SH-SY5Y (cell line): Measurements from ENCODE around the gene HMCN2.

Experiments
- GATA2 ChIP-seq: IDR thresholded peaks from 2 replicates; pipeline ENCODE4 v1.6.1; 2011; ENCODE audit warnings: mild to moderate bottlenecking, low read depth, low read length
- GATA3 ChIP-seq: IDR thresholded peaks from 2 replicates; pipeline ENCODE4 v1.6.1; 2011; ENCODE audit warnings: low read depth, mild to moderate bottlenecking, low read length, moderate library complexity

DNA sequence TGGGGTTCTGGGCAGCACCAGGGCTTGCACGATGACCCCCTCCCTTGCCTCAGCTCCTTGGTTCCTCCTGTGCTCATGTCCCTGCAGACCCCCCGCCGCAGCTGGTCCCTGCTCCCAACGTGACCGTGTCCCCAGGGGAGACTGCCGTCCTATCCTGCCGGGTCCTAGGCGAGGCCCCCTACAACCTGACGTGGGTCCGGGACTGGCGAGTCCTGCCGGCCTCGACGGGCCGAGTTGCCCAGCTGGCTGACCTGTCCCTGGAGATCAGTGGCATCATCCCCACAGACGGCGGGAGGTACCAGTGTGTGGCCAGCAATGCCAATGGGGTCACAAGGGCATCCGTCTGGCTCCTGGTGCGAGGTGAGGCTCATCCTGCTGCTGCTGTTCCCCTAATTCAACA lies 39.1 kb downstream of the HMCN2 start:
- TF ChIP-seq GATA2, result no peak
- TF ChIP-seq GATA3, result no peak
